Ishikawa (cell line): ENCODE measurements around the gene APOL6.

ENCODE experiments used
- CEBPB ChIP-seq: IDR thresholded peaks from 2 replicates; pipeline ENCODE4 v1.6.1; 2012
- CREB1 ChIP-seq: IDR thresholded peaks from 2 replicates; pipeline ENCODE4 v1.6.1; 2012; ENCODE audit warnings: low read depth
- EGR1 ChIP-seq: IDR thresholded peaks from 2 replicates; pipeline ENCODE4 v1.6.1; 2012
- EP300 ChIP-seq: IDR thresholded peaks from 2 replicates; pipeline ENCODE4 v1.6.1; 2012; ENCODE audit warnings: borderline replicate concordance
- NFIC ChIP-seq: IDR thresholded peaks from 2 replicates; pipeline ENCODE4 v1.6.1; 2012
- TAF1 ChIP-seq: IDR thresholded peaks from 2 replicates; pipeline ENCODE4 v1.6.1; 2012; ENCODE audit warnings: low read depth, mild to moderate bottlenecking
- TCF12 ChIP-seq: IDR thresholded peaks from 2 replicates; pipeline ENCODE4 v1.6.1; 2012; ENCODE audit warnings: low read depth
- TF ChIP-seq, protein P1 (sequence below): IDR thresholded peaks from 2 replicates; pipeline ENCODE4 v1.6.1; 2012; ENCODE audit warnings: low read depth, mild to moderate bottlenecking
- TF ChIP-seq, protein P2 (sequence below): IDR thresholded peaks from 2 replicates; pipeline ENCODE4 v1.6.1; 2012

DNA sequence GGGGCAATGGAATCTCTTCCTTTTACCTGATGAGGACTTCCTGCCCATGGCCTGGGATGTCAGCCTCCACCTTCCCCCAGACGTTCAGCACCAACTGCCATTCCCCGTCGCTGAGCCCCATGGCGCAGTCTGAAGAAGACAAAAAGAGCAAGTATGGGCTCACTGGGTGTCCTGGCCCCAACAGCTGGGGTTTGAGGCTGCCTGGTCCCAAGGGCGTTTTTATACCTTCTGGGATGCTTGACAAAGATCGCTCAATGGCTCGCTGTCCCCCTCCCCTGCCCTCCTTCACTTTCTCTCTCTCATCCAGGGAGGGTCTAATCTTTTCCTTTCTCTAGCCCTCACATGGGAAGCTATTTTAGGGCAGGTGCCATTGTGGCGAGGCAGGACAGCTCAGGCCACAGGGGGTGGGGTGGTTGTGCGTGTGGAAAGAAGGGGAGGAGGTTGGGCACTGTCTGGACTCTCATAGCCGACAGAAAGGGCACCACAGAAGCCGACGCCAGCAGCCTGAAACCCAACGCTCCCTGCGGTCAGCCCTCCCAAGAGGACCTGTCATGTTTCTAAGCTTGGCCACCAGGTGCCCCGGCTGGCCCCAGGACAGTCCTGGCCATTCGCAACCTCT, 31.0 kb upstream of the APOL6 start, which contains the start of gene MB:
- TF ChIP-seq, protein P1, sequence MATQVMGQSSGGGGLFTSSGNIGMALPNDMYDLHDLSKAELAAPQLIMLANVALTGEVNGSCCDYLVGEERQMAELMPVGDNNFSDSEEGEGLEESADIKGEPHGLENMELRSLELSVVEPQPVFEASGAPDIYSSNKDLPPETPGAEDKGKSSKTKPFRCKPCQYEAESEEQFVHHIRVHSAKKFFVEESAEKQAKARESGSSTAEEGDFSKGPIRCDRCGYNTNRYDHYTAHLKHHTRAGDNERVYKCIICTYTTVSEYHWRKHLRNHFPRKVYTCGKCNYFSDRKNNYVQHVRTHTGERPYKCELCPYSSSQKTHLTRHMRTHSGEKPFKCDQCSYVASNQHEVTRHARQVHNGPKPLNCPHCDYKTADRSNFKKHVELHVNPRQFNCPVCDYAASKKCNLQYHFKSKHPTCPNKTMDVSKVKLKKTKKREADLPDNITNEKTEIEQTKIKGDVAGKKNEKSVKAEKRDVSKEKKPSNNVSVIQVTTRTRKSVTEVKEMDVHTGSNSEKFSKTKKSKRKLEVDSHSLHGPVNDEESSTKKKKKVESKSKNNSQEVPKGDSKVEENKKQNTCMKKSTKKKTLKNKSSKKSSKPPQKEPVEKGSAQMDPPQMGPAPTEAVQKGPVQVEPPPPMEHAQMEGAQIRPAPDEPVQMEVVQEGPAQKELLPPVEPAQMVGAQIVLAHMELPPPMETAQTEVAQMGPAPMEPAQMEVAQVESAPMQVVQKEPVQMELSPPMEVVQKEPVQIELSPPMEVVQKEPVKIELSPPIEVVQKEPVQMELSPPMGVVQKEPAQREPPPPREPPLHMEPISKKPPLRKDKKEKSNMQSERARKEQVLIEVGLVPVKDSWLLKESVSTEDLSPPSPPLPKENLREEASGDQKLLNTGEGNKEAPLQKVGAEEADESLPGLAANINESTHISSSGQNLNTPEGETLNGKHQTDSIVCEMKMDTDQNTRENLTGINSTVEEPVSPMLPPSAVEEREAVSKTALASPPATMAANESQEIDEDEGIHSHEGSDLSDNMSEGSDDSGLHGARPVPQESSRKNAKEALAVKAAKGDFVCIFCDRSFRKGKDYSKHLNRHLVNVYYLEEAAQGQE = no peak
- no peak for TF ChIP-seq TAF1
- TF ChIP-seq, protein P2, sequence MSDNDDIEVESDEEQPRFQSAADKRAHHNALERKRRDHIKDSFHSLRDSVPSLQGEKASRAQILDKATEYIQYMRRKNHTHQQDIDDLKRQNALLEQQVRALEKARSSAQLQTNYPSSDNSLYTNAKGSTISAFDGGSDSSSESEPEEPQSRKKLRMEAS = no peak
- TF ChIP-seq EP300 = no peak
- no peak for TF ChIP-seq CEBPB
- no peak for TF ChIP-seq EGR1
- TF ChIP-seq NFIC = no peak
- no peak for TF ChIP-seq CREB1
- TF ChIP-seq TCF12 = no peak
